ENCODE data around the gene SSBP4.

The SSBP4 gene

DNA sequence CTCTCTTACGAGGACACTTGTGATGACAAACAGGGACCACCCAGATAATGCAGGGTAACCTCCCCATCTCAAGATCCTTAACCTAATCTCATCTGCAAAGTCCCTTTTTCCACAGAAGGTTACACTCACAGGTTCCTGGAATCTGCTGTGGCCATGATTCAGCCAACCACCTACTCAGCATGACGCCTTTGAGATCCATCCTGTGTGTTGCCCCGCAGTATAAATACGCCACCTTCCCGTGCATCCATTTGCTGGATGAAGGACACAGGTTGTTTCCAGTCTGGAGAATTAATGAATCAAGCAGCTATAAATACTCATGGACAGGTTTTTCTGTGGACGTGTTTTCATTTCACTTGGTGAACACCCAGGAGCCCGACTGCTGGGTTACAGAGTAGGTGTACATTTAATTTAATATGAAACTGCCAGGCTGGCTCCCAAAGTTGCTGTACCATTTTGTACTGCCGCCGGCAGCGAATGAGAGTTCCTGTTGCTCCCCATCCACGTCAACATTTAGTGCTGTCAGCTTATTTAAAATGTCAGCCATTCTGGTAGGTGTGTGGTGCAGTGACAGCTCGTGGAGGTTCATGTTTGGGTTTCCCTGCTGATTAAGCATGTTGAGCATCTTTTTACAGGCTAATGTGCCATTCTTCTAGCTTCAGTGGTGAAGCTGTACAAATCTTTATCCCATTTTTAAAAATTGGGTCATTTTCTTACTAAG lies 62.5 kb downstream of the SSBP4 start:
- in situ Hi-C loops (cut with MboI; ENCODE audit: low sequenced_read_pairs) = no loop called here

DNA sequence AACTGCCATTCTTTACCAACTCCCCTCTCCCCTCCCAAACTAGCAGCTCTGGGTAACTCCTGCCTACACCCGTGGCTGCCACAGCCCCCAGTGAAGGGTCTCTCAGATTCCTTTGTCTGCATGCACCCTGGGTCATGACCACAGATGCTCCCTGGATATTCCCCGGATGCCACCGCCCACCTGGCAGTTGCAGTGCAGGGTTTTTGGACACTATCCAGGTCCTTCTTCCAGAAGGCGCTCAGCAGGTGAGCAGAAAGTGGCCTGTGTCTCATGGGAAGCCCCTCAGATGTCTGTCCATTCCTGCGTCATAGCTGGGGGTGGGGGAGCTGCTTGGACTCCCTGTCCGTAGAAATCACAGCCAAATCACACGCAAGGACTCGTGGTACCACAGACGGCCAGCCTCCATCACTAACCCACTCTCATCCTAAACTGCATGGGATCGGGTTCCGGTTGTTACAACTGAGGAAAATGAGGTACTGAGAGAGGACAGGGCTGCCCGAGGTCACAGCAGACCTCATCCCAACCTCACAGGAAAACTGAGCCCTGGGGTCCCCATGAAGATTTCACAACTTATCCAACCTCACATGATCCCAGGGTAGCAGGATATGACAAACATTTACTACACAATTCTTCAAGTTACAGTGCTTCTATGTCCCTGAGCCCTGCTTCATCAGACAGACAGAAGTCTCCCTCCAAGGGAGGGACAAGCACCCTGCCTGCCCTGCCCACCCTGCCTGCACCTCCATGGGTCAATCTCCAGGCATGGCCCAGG lies 64.1 kb downstream of the SSBP4 start:
- in situ Hi-C loops (cut with MboI; ENCODE audit: low sequenced_read_pairs) = no loop called here

All from HL-60/S4 treated with retinoic acid at 250 ng/mL for 4 days and 3 days (cell line).